Measurements from ENCODE around the gene CORO2B.

Gene CORO2B

GRCh38 chr15:68767833-68768232 is 189.0 kb downstream of the CORO2B start:
- H3K4me1 ChIP-seq (ENCODE audit: insufficient read depth, low read length), result no peaks in the 10 kb centered on the region
- H3K27ac ChIP-seq (ENCODE audit: low read depth, low read length), result no peak overlapping the region
- no peak overlapping the region for H3K9ac ChIP-seq (ENCODE audit: low read length)
- no peaks in the 10 kb centered on the region for H3K9me3 ChIP-seq (ENCODE audit: low read length)
- no peak overlapping the region for H3K4me3 ChIP-seq (ENCODE audit: low read depth in 1 of 2, low read length in 2 of 2)
- no peaks in the 10 kb centered on the region for H3K36me3 ChIP-seq (ENCODE audit: insufficient read depth, low read length)
- H3K27me3 ChIP-seq (ENCODE audit: control insufficient read depth in 1 of 2, insufficient read depth in 2 of 2, low read length in 2 of 2), result no peaks in the 10 kb centered on the region

GRCh38 chr15:68768321-68768720 is 189.5 kb downstream of the CORO2B start:
- H3K9me3 ChIP-seq (ENCODE audit: low read length), result no peaks in the 10 kb centered on the region
- H3K27ac ChIP-seq (ENCODE audit: low read depth, low read length), result no peak overlapping the region
- H3K4me1 ChIP-seq (ENCODE audit: insufficient read depth, low read length), result no peaks in the 10 kb centered on the region
- no peaks in the 10 kb centered on the region for H3K36me3 ChIP-seq (ENCODE audit: insufficient read depth, low read length)
- H3K9ac ChIP-seq (ENCODE audit: low read length), result no peak overlapping the region
- no peak overlapping the region for H3K4me3 ChIP-seq (ENCODE audit: low read depth in 1 of 2, low read length in 2 of 2)
- H3K27me3 ChIP-seq (ENCODE audit: control insufficient read depth in 1 of 2, insufficient read depth in 2 of 2, low read length in 2 of 2), result no peaks in the 10 kb centered on the region

GRCh38 chr15:68769702-68770101 is 190.9 kb downstream of the CORO2B start:
- no peak overlapping the region for H3K27ac ChIP-seq (ENCODE audit: low read depth, low read length)
- H3K4me3 ChIP-seq (ENCODE audit: low read depth in 1 of 2, low read length in 2 of 2), result no peak overlapping the region
- no peaks in the 10 kb centered on the region for H3K36me3 ChIP-seq (ENCODE audit: insufficient read depth, low read length)
- no peaks in the 10 kb centered on the region for H3K27me3 ChIP-seq (ENCODE audit: control insufficient read depth in 1 of 2, insufficient read depth in 2 of 2, low read length in 2 of 2)
- no peaks in the 10 kb centered on the region for H3K9me3 ChIP-seq (ENCODE audit: low read length)
- H3K4me1 ChIP-seq (ENCODE audit: insufficient read depth, low read length), result peaks cover 1% of the 10 kb centered on the region
- no peak overlapping the region for H3K9ac ChIP-seq (ENCODE audit: low read length)

DNA sequence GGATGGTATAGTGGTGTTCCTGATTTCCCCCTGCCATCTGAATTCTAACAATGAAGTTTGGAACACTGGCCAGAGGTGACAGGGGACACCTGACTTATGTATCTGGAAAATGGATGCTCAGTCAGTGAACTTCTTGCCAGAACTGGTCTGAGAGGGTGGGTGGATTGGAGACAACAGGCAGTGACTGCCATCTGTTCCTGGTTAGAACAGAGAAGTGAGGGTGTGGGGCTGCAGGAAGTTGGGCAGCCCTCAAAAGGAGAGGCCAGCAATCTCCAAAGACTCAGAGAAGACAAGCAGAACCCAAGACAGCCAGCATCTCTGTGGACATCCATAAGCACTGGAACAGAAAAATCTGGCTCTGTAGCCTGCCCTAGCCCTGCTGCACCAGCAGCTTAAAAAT is 191.4 kb downstream of the CORO2B start:
- Histone ChIP-seq H3K4me1 (ENCODE audit: insufficient read depth, low read length) (peaks cover 7% of the 10 kb centered on the region), H3K36me3 (ENCODE audit: insufficient read depth, low read length) (no peaks in the 10 kb centered on the region), H3K9ac (ENCODE audit: low read length) (no peak overlapping the region), H3K9me3 (ENCODE audit: low read length) (no peaks in the 10 kb centered on the region), H3K27ac (ENCODE audit: low read depth, low read length) (no peak overlapping the region), H3K4me3 (ENCODE audit: low read depth in 1 of 2, low read length in 2 of 2) (no peak overlapping the region), H3K27me3 (ENCODE audit: control insufficient read depth in 1 of 2, insufficient read depth in 2 of 2, low read length in 2 of 2) (no peaks in the 10 kb centered on the region)

GRCh38 chr15:68773036-68773435 is 194.2 kb downstream of the CORO2B start:
- H3K27ac ChIP-seq (ENCODE audit: low read depth, low read length), result no peak overlapping the region
- no peaks in the 10 kb centered on the region for H3K9me3 ChIP-seq (ENCODE audit: low read length)
- H3K27me3 ChIP-seq (ENCODE audit: control insufficient read depth in 1 of 2, insufficient read depth in 2 of 2, low read length in 2 of 2), result no peaks in the 10 kb centered on the region
- no peak overlapping the region for H3K9ac ChIP-seq (ENCODE audit: low read length)
- H3K36me3 ChIP-seq (ENCODE audit: insufficient read depth, low read length), result no peaks in the 10 kb centered on the region
- H3K4me1 ChIP-seq (ENCODE audit: insufficient read depth, low read length), result peaks cover 20% of the 10 kb centered on the region
- no peak overlapping the region for H3K4me3 ChIP-seq (ENCODE audit: low read depth in 1 of 2, low read length in 2 of 2)

- Histone ChIP-seq H3K27me3 (ENCODE audit: control insufficient read depth in 1 of 2, insufficient read depth in 2 of 2, low read length in 2 of 2) (no peaks in the 10 kb centered on the region), H3K9ac (ENCODE audit: low read length) (no peak overlapping the region), H3K36me3 (ENCODE audit: insufficient read depth, low read length) (peaks cover 1% of the 10 kb centered on the region), H3K4me3 (ENCODE audit: low read depth in 1 of 2, low read length in 2 of 2) (no peak overlapping the region), H3K27ac (ENCODE audit: low read depth, low read length) (no peak overlapping the region), H3K4me1 (ENCODE audit: insufficient read depth, low read length) (peaks cover 20% of the 10 kb centered on the region), H3K9me3 (ENCODE audit: low read length) (no peaks in the 10 kb centered on the region)
Measured at GRCh38 chr15:68774120-68774519, 195.3 kb downstream of the CORO2B start.

DNA sequence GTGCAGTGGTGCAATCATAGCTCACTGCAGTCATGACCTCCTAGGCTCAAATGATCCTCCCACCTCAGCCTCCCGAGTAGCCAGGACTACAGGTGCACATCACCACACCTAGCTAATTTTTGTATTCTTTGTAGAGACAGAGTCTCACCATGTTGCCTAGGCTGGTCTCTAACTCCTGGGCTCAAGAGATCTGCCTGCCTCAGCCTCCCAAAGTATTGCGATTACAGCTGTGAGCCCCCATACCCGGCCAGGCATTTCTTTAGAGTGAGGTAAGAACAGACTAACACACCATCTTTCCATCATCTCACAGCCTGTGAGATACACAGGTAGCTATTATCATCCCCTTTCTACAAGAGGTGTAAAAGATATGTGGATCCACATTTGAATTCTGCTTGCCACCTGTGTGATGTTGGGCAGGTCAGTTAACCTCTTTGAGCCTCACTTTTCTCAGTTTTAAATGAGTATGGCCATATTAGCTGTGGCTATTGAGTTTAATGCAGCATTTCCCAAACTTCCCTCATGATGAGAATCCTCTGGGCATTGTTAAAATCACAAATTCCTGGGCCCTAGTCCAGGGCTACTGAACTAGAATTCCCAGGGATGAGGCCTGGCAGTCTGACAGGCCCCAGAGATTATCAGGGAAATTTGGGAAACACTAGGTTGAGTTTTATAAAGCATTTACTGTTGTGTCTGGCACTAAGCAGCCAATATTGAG is 195.9 kb downstream of the CORO2B start:
- no peak overlapping the region for H3K27ac ChIP-seq (ENCODE audit: low read depth, low read length)

DNA sequence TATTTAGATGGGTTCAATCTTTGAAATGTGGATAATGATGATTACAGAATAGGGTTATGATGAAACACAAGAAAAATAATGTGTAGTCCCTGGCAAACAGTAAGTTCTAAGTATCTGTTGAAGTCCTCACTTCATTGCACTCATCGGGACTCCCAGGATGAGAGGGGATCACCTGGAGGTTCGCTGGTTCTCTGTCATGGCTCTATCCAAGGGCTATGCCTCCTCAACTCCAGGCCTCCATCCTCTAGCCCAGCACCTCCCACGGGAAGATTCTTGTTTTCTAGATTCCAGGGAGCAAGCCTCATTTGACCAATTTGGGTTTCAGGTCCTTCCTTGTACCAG is 196.4 kb downstream of the CORO2B start:
- no peaks in the 10 kb centered on the region for H3K27me3 ChIP-seq (ENCODE audit: control insufficient read depth in 1 of 2, insufficient read depth in 2 of 2, low read length in 2 of 2)
- H3K4me1 ChIP-seq (ENCODE audit: insufficient read depth, low read length), result peaks cover 20% of the 10 kb centered on the region
- no peaks in the 10 kb centered on the region for H3K9me3 ChIP-seq (ENCODE audit: low read length)
- no peak overlapping the region for H3K9ac ChIP-seq (ENCODE audit: low read length)
- peak overlapping the region; percentile 1 for H3K27ac ChIP-seq (ENCODE audit: low read depth, low read length)
- no peak overlapping the region for H3K4me3 ChIP-seq (ENCODE audit: low read depth in 1 of 2, low read length in 2 of 2)
- peaks cover 8% of the 10 kb centered on the region for H3K36me3 ChIP-seq (ENCODE audit: insufficient read depth, low read length)

More for the DNA sequence above, 195.9 kb downstream of the CORO2B start:
- Histone ChIP-seq H3K36me3 (ENCODE audit: insufficient read depth, low read length) (peaks cover 6% of the 10 kb centered on the region), H3K4me3 (ENCODE audit: low read depth in 1 of 2, low read length in 2 of 2) (no peak overlapping the region), H3K27me3 (ENCODE audit: control insufficient read depth in 1 of 2, insufficient read depth in 2 of 2, low read length in 2 of 2) (no peaks in the 10 kb centered on the region), H3K9ac (ENCODE audit: low read length) (no peak overlapping the region), H3K9me3 (ENCODE audit: low read length) (no peaks in the 10 kb centered on the region), H3K4me1 (ENCODE audit: insufficient read depth, low read length) (peaks cover 20% of the 10 kb centered on the region)

GRCh38 chr15:68775671-68776476 is 197.1 kb downstream of the CORO2B start:
- Histone ChIP-seq H3K4me1 (ENCODE audit: insufficient read depth, low read length) (peaks cover 20% of the 10 kb centered on the region), H3K36me3 (ENCODE audit: insufficient read depth, low read length) (peaks cover 15% of the 10 kb centered on the region), H3K27ac (ENCODE audit: low read depth, low read length) (peak overlapping the region; percentile 43), H3K9me3 (ENCODE audit: low read length) (no peaks in the 10 kb centered on the region), H3K9ac (ENCODE audit: low read length) (no peak overlapping the region), H3K4me3 (ENCODE audit: low read depth in 1 of 2, low read length in 2 of 2) (no peak overlapping the region), H3K27me3 (ENCODE audit: control insufficient read depth in 1 of 2, insufficient read depth in 2 of 2, low read length in 2 of 2) (no peaks in the 10 kb centered on the region)

DNA sequence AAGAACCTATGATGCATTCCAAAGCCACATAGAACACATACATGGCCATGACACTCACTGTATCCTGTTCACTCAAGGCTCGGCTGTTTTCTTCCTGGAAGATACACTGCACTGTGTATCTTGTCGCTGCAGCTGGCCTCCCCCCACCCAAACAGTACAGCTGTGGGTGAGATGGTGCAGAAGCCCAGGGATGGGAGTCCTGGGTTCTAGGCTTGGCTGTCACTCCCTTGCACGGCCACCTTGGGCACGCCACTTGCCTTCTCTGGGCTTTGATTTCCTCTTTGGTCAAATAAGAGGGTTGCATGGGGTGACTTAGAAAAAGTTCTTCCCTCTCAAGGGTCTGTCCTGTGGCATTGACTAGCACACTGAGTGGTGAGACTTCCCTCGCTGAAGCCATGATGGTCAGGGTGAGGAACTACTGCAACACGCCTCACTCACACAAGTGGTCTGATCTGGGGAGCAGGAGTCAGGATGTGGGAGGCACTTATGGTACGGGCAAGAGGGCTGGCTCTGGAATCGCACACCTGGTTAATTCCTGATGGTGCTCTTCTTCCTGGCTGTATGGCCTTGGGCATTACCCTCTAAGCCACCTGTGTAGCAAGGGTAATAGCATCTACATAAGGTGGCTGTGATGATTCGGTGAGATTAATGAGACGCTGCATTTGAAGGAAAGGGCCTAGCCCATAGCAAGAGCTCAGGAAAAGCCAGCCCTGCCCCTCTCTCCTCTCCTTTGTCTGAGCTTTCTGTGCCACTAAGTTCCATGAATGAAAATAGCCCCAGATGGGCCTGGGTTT is 197.9 kb downstream of the CORO2B start:
- Histone ChIP-seq H3K27ac (ENCODE audit: low read depth, low read length) (no peak overlapping the region), H3K27me3 (ENCODE audit: control insufficient read depth in 1 of 2, insufficient read depth in 2 of 2, low read length in 2 of 2) (no peaks in the 10 kb centered on the region), H3K36me3 (ENCODE audit: insufficient read depth, low read length) (peaks cover 17% of the 10 kb centered on the region), H3K4me3 (ENCODE audit: low read depth in 1 of 2, low read length in 2 of 2) (no peak overlapping the region), H3K4me1 (ENCODE audit: insufficient read depth, low read length) (peaks cover 20% of the 10 kb centered on the region), H3K9ac (ENCODE audit: low read length) (no peak overlapping the region), H3K9me3 (ENCODE audit: low read length) (no peaks in the 10 kb centered on the region)
